Measurements from ENCODE around the gene TBC1D22A.

The TBC1D22A gene

DNA sequence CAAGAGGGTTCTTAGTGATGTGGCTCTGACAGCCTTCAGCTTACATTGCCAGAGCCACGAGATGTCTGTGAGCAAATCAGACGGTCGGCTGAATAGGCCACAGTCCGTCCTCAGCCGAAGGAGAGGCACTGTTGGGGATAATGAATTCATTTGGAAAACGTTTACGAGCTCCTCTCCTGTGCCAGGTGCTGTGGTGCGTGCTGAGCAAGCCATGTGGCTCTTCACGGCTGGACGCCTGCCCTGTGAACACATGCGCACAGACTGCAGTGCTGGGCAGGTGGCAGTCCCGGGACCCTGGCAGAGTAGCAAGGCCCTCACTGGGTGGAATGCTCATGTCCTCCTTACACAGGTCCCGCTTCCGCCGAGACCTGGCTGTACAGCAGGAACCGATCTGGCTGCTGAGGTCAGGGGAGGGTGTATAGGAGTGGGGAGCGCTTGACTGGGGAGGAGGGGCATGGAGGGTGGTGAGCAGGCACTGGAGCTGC is 6.8 kb downstream of the TBC1D22A start:
- Histone ChIP-seq H3K4me3 (ENCODE audit: low read length) (no peak overlapping the region), H3K27ac (ENCODE audit: low read depth, low read length) (no peak overlapping the region), H4K8ac (ENCODE audit: low read depth, low read length) (no peak overlapping the region), H3K79me2 (ENCODE audit: control insufficient read depth, insufficient read depth, low read length) (peaks cover 34% of the 10 kb centered on the region), H3K18ac (ENCODE audit: low read length) (no peak overlapping the region), H3K4ac (ENCODE audit: low read depth, low read length) (no peak overlapping the region), H2BK120ac (ENCODE audit: low read depth, low read length) (no peak overlapping the region), H3K23ac (ENCODE audit: low read length) (no peak overlapping the region), H4K5ac (ENCODE audit: low read length) (no peak overlapping the region), H3K4me2 (ENCODE audit: low read length) (no peak overlapping the region), H2AK5ac (ENCODE audit: low read length) (no peak overlapping the region), H3K4me1 (ENCODE audit: control insufficient read depth, low read depth, low read length) (peaks cover 3% of the 10 kb centered on the region), H3K79me1 (ENCODE audit: low read length) (peaks cover 22% of the 10 kb centered on the region), H2BK5ac (ENCODE audit: low read length) (no peak overlapping the region), H2BK15ac (replicated peaks; ENCODE audit: low read depth) (no peak overlapping the region), H3K27me3 (ENCODE audit: insufficient read depth, low read length, poor library complexity) (no peaks in the 10 kb centered on the region), H3K56ac (ENCODE audit: low read length) (no peak overlapping the region), H3K9ac (ENCODE audit: low read length) (no peak overlapping the region), H3K36me3 (ENCODE audit: control insufficient read depth, insufficient read depth, low read length) (no peaks in the 10 kb centered on the region)
- DNase-seq = no peak
- WGBS (ENCODE audit: extremely low coverage, insufficient coverage, low lambda C conversion rate) = no CpG with 5 or more reads among the region's 17 CpGs

DNA sequence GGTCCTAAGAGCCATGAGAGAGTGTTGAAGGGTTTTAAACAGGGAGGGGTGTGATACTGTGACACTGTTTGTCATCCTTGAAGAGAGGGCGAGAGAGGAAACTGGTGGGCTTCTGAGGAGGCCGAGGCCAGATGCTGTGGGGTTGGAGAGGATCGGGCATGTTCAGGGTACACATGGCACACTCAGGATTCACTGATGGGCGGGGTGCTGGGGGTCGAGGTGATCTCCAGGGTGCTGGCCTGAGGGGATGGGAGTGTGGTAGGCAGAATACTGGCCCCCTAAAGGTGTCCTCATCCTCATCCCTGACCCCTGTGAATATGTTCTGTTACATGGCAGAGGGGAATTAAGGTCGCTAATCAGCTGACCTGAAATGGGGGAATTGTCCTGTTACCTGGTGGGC is 7.3 kb downstream of the TBC1D22A start:
- Histone ChIP-seq H3K23ac (ENCODE audit: low read length) (no peak overlapping the region), H3K79me2 (ENCODE audit: control insufficient read depth, insufficient read depth, low read length) (peaks cover 29% of the 10 kb centered on the region)
- no CpG with 5 or more reads among the region's 6 CpGs for WGBS (ENCODE audit: extremely low coverage, insufficient coverage, low lambda C conversion rate)

DNA sequence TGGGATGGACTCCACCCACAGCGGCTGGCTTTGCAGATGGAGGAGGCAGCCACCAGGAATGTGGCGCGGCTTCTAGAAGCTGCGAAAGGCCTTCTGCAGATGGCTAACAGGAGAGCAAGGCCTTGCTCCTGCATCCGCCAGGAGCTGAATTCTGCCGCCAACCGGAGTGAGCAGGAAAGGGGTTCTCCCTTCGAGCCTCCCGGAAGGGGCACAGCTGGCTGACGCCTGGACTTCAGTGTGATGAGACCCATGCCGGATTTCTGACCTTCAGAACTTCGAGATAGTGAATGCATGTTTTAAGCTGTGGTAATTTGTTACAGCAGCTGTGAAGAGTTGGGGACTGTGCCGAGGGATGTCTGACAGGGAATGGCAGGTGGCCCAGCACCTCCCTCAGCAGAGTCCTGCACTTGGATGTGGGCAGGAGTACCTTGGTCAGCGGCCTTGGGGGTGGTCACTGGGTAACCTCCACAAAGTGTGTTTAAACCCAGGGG is 7.7 kb downstream of the TBC1D22A start:
- H3K4me2 ChIP-seq (ENCODE audit: low read length) = no peak overlapping the region
- H3K4ac ChIP-seq (ENCODE audit: low read depth, low read length) = no peak overlapping the region

More for the DNA sequence above, 7.3 kb downstream of the TBC1D22A start:
- no peaks in the 10 kb centered on the region for H3K36me3 ChIP-seq (ENCODE audit: control insufficient read depth, insufficient read depth, low read length)
- H4K8ac ChIP-seq (ENCODE audit: low read depth, low read length) = no peak overlapping the region
- H2AK5ac ChIP-seq (ENCODE audit: low read length) = no peak overlapping the region
- no peak overlapping the region for H2BK5ac ChIP-seq (ENCODE audit: low read length)
- no peak overlapping the region for H3K9ac ChIP-seq (ENCODE audit: low read length)
- H3K4me2 ChIP-seq (ENCODE audit: low read length) = no peak overlapping the region
- H3K27ac ChIP-seq (ENCODE audit: low read depth, low read length) = no peak overlapping the region
- no peak overlapping the region for H3K18ac ChIP-seq (ENCODE audit: low read length)
- H3K4me1 ChIP-seq (ENCODE audit: control insufficient read depth, low read depth, low read length) = peaks cover 7% of the 10 kb centered on the region
- no peak overlapping the region for H4K5ac ChIP-seq (ENCODE audit: low read length)
- no peak overlapping the region for H3K4me3 ChIP-seq (ENCODE audit: low read length)
- no peak overlapping the region for H2BK15ac ChIP-seq (replicated peaks; ENCODE audit: low read depth)
- H3K27me3 ChIP-seq (ENCODE audit: insufficient read depth, low read length, poor library complexity) = no peaks in the 10 kb centered on the region
- H3K4ac ChIP-seq (ENCODE audit: low read depth, low read length) = no peak overlapping the region
- no peak overlapping the region for H3K56ac ChIP-seq (ENCODE audit: low read length)
- peaks cover 19% of the 10 kb centered on the region for H3K79me1 ChIP-seq (ENCODE audit: low read length)
- DNase-seq = no peak
- no peak overlapping the region for H2BK120ac ChIP-seq (ENCODE audit: low read depth, low read length)

DNA sequence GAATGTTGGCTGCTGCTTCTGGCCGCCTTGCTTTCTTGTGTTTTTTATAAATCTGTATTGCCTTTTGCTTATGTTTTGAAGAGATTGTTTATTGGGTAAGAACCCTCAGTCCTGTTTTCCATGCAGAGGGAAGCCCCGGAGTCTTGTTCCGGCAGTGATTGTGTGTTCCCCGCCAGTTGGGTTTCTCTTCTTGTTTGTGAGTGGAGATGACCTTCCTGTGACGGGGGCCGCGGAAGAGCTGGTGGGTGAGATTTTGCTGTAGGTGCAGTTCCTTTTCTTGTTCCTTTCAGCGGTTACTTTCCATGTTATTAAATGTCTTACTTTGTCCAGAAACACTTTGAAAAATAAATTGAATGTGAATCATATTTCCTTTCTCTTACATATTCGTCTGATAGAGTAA is 8.3 kb downstream of the TBC1D22A start:
- Histone ChIP-seq H3K9ac (ENCODE audit: low read length) (no peak overlapping the region), H3K4ac (ENCODE audit: low read depth, low read length) (no peak overlapping the region), H3K27me3 (ENCODE audit: insufficient read depth, low read length, poor library complexity) (no peaks in the 10 kb centered on the region), H3K4me2 (ENCODE audit: low read length) (no peak overlapping the region), H2BK120ac (ENCODE audit: low read depth, low read length) (no peak overlapping the region), H3K27ac (ENCODE audit: low read depth, low read length) (no peak overlapping the region), H3K79me1 (ENCODE audit: low read length) (peaks cover 23% of the 10 kb centered on the region), H2BK5ac (ENCODE audit: low read length) (no peak overlapping the region), H3K79me2 (ENCODE audit: control insufficient read depth, insufficient read depth, low read length) (peaks cover 33% of the 10 kb centered on the region), H3K36me3 (ENCODE audit: control insufficient read depth, insufficient read depth, low read length) (no peaks in the 10 kb centered on the region), H3K4me1 (ENCODE audit: control insufficient read depth, low read depth, low read length) (peaks cover 12% of the 10 kb centered on the region), H3K18ac (ENCODE audit: low read length) (no peak overlapping the region), H3K56ac (ENCODE audit: low read length) (no peak overlapping the region), H3K4me3 (ENCODE audit: low read length) (no peak overlapping the region), H2BK15ac (replicated peaks; ENCODE audit: low read depth) (no peak overlapping the region), H3K23ac (ENCODE audit: low read length) (no peak overlapping the region), H4K5ac (ENCODE audit: low read length) (no peak overlapping the region), H2AK5ac (ENCODE audit: low read length) (no peak overlapping the region), H4K8ac (ENCODE audit: low read depth, low read length) (no peak overlapping the region)
- WGBS (ENCODE audit: extremely low coverage, insufficient coverage, low lambda C conversion rate) = no CpG with 5 or more reads among the region's 9 CpGs
- DNase-seq = no peak

More for the DNA sequence above, 7.7 kb downstream of the TBC1D22A start:
- Histone ChIP-seq H3K27me3 (ENCODE audit: insufficient read depth, low read length, poor library complexity) (no peaks in the 10 kb centered on the region), H3K18ac (ENCODE audit: low read length) (no peak overlapping the region), H3K27ac (ENCODE audit: low read depth, low read length) (no peak overlapping the region), H3K9ac (ENCODE audit: low read length) (no peak overlapping the region), H3K36me3 (ENCODE audit: control insufficient read depth, insufficient read depth, low read length) (no peaks in the 10 kb centered on the region), H4K8ac (ENCODE audit: low read depth, low read length) (no peak overlapping the region), H3K4me3 (ENCODE audit: low read length) (no peak overlapping the region), H2BK5ac (ENCODE audit: low read length) (no peak overlapping the region), H3K56ac (ENCODE audit: low read length) (no peak overlapping the region), H3K23ac (ENCODE audit: low read length) (no peak overlapping the region), H3K79me1 (ENCODE audit: low read length) (peaks cover 19% of the 10 kb centered on the region), H2BK15ac (replicated peaks; ENCODE audit: low read depth) (no peak overlapping the region), H2BK120ac (ENCODE audit: low read depth, low read length) (no peak overlapping the region), H3K4me1 (ENCODE audit: control insufficient read depth, low read depth, low read length) (peaks cover 12% of the 10 kb centered on the region), H2AK5ac (ENCODE audit: low read length) (no peak overlapping the region), H3K79me2 (ENCODE audit: control insufficient read depth, insufficient read depth, low read length) (peaks cover 28% of the 10 kb centered on the region), H4K5ac (ENCODE audit: low read length) (no peak overlapping the region)
- no CpG with 5 or more reads among the region's 14 CpGs for WGBS (ENCODE audit: extremely low coverage, insufficient coverage, low lambda C conversion rate)
- no peak for DNase-seq

- no peaks in the 10 kb centered on the region for H3K27me3 ChIP-seq (ENCODE audit: insufficient read depth, low read length, poor library complexity)
- H3K23ac ChIP-seq (ENCODE audit: low read length) = no peak overlapping the region
- H3K4me2 ChIP-seq (ENCODE audit: low read length) = no peak overlapping the region
- H2BK5ac ChIP-seq (ENCODE audit: low read length) = no peak overlapping the region
- WGBS (ENCODE audit: extremely low coverage, insufficient coverage, low lambda C conversion rate) = no CpG with 5 or more reads among the region's 10 CpGs
- H3K4me3 ChIP-seq (ENCODE audit: low read length) = no peak overlapping the region
- no peaks in the 10 kb centered on the region for H3K36me3 ChIP-seq (ENCODE audit: control insufficient read depth, insufficient read depth, low read length)
- H4K5ac ChIP-seq (ENCODE audit: low read length) = no peak overlapping the region
- no peak overlapping the region for H2BK15ac ChIP-seq (replicated peaks; ENCODE audit: low read depth)
- H3K4ac ChIP-seq (ENCODE audit: low read depth, low read length) = no peak overlapping the region
- H3K18ac ChIP-seq (ENCODE audit: low read length) = no peak overlapping the region
- H3K27ac ChIP-seq (ENCODE audit: low read depth, low read length) = no peak overlapping the region
- H4K8ac ChIP-seq (ENCODE audit: low read depth, low read length) = no peak overlapping the region
- no peak overlapping the region for H3K9ac ChIP-seq (ENCODE audit: low read length)
- H3K79me1 ChIP-seq (ENCODE audit: low read length) = peaks cover 30% of the 10 kb centered on the region
- DNase-seq = no peak
- H3K4me1 ChIP-seq (ENCODE audit: control insufficient read depth, low read depth, low read length) = peaks cover 12% of the 10 kb centered on the region
- no peak overlapping the region for H2AK5ac ChIP-seq (ENCODE audit: low read length)
- H3K79me2 ChIP-seq (ENCODE audit: control insufficient read depth, insufficient read depth, low read length) = peaks cover 35% of the 10 kb centered on the region
- no peak overlapping the region for H2BK120ac ChIP-seq (ENCODE audit: low read depth, low read length)
- H3K56ac ChIP-seq (ENCODE audit: low read length) = no peak overlapping the region
Observed at GRCh38 chr22:46773076-46773475, 10.6 kb downstream of the TBC1D22A start.

Measured in mesendoderm (in vitro differentiated cells).